ENCODE results near the gene ASPN. TPM values are rescaled to one million over a fixed set of nuclear protein-coding genes. Genes with fewer than 3 reads are reported as not detected.

Gene ASPN
- total RNA-seq, 1 donor from 2014 or later = 43.5 TPM

DNA sequence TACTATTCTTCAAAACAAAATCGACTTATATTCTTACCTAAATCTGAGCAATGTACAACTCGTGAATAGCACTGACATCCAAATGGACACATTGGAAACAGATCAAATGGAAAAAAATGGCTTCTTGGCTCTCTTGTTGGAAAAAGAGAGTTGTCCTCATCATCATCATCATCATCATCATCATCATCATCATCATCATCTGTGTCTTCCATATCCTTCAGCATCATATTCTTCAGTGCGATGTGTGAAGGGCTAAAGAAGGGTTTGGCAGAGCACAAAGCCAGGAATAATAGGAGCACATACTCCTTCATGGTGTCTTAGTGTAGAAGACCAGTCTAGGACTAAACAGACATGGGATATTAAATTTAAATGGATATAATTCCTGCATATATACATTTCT, 7.7 kb downstream of the ASPN start:
- Histone ChIP-seq H3K36me3 (peaks cover 14 to 15% of the 10 kb centered on the region in 2 donors), H3K4me3 (no peak overlapping the region), H3K9me3 (no peaks in the 10 kb centered on the region), H3K4me1 (peaks cover 0 to 16% of the 10 kb centered on the region in 2 donors), H3K27me3 (no peaks in the 10 kb centered on the region), H3K27ac (no peak overlapping the region)
- DNase-seq (ENCODE audit: low spot score in 2 of 2) = no peak
- intact Hi-C loops (cut with DNase I) = no loop called here
- TF ChIP-seq, protein P1, sequence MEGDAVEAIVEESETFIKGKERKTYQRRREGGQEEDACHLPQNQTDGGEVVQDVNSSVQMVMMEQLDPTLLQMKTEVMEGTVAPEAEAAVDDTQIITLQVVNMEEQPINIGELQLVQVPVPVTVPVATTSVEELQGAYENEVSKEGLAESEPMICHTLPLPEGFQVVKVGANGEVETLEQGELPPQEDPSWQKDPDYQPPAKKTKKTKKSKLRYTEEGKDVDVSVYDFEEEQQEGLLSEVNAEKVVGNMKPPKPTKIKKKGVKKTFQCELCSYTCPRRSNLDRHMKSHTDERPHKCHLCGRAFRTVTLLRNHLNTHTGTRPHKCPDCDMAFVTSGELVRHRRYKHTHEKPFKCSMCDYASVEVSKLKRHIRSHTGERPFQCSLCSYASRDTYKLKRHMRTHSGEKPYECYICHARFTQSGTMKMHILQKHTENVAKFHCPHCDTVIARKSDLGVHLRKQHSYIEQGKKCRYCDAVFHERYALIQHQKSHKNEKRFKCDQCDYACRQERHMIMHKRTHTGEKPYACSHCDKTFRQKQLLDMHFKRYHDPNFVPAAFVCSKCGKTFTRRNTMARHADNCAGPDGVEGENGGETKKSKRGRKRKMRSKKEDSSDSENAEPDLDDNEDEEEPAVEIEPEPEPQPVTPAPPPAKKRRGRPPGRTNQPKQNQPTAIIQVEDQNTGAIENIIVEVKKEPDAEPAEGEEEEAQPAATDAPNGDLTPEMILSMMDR (IDR thresholded peaks at IDR 0.05) = no peak

DNA sequence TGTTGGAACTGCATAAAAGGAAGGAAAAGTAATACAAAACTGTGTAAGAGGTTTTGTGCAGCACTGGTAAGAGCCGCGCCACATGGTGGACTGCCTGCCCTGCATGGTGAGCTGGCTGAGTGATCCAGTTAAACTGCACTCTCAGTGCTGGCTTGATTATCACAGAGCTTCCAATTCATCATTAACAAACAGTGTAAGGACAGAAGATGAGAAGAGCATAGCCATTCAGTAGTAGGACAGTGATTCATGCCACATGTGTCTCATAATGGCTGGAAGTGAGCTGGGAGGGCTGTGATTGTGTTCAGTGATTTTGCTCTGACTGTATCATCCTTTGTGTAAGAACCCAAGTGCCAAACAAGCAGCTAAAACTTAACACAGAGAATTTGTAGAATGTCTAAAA, 14.1 kb downstream of the ASPN start:
- TF ChIP-seq, protein P1 (IDR thresholded peaks at IDR 0.05) = no peak
- intact Hi-C loops (cut with DNase I) = no loop called here
- no peak for DNase-seq (ENCODE audit: low spot score in 2 of 2)
- Histone ChIP-seq H3K4me1 (peaks cover 0 to 13% of the 10 kb centered on the region in 2 donors), H3K4me3 (no peak overlapping the region), H3K9me3 (no peaks in the 10 kb centered on the region), H3K27me3 (no peaks in the 10 kb centered on the region), H3K36me3 (peaks cover 8 to 30% of the 10 kb centered on the region in 2 donors), H3K27ac (peak overlapping the region; percentile 0 to 15)

DNA sequence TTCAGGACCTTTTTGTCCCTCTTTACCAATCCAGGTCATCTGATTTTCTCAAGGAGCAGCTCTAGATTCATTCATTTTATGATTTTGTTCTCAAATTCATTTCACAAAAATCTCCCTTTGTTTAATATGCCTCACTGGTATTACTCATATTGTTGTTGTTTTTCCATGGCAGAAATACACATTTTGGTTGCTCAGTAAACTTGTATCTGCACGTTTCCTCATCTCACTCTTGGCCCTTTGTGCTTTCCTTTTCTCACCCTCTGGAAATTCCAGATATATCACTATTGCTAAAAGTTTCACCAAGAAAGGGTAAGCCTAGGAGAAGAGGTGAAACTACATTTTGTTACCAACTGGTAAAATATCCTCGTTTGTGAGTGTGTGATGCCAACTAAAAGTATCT, 14.8 kb downstream of the ASPN start:
- peak overlapping the region; percentile 94 to 95 for H3K27ac ChIP-seq
- H3K4me3 ChIP-seq = no peak overlapping the region
- peaks cover 4 to 23% of the 10 kb centered on the region in 2 donors for H3K36me3 ChIP-seq
- peaks cover 3 to 19% of the 10 kb centered on the region in 2 donors for H3K4me1 ChIP-seq
- intact Hi-C loops (cut with DNase I) = no loop called here
- H3K27me3 ChIP-seq = no peaks in the 10 kb centered on the region
- TF ChIP-seq, protein P1 (IDR thresholded peaks at IDR 0.05) = no peak
- H3K9me3 ChIP-seq = no peaks in the 10 kb centered on the region
- DNase-seq (ENCODE audit: low spot score in 2 of 2) = no peak

DNA sequence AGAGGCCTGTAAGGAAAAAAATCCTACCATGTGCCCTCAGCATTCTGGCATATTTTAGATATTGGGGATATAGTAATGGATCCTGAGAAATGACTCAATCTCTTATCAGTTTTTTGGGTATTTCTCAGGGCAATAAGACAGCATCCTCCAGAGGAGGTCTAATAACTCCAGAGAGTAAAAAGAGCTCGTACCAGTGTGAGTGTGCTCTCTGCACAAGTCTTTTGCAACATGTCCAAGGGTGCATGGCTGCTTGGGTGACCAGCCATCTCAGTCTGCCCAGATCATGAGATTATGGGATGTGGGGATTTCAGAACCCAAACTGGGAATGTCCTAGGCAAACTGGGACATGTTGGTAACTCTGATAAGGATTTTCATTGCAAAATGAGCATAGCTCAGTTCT, 15.3 kb downstream of the ASPN start:
- intact Hi-C loops (cut with DNase I) = no loop called here
- DNase-seq (ENCODE audit: low spot score in 2 of 2) = no peak
- Histone ChIP-seq H3K27ac (peak overlapping the region; percentile 94 to 95), H3K9me3 (no peaks in the 10 kb centered on the region), H3K36me3 (peaks cover 0 to 22% of the 10 kb centered on the region in 2 donors), H3K27me3 (no peaks in the 10 kb centered on the region), H3K4me1 (peaks cover 3 to 22% of the 10 kb centered on the region in 2 donors), H3K4me3 (no peak overlapping the region)
- TF ChIP-seq, protein P1 (IDR thresholded peaks at IDR 0.05) = no peak

DNA sequence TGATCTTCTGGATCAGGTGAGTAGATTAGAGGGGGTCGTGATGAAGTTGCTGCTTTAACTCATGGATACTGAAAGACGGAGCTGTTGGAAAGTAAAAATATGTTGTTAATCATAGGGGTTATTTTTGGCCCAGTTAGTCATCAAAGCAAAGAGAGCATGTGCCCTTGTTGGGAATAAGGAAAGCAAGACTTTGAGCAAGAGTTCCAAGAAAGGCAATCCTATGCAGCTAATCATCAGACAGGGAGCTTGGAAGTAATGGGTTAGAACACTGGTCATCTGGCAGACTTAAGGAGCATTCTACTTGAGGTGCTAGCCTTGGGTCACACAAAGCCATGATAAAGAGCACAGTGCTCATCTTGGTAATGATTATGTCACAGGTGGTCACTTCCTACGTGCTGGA, 18.3 kb downstream of the ASPN start:
- Histone ChIP-seq H3K27ac (peak overlapping the region; percentile 94 to 95), H3K4me3 (no peak overlapping the region), H3K27me3 (no peaks in the 10 kb centered on the region), H3K9me3 (no peaks in the 10 kb centered on the region), H3K36me3 (peaks cover 0 to 22% of the 10 kb centered on the region in 2 donors), H3K4me1 (peaks cover 3 to 22% of the 10 kb centered on the region in 2 donors)
- DNase-seq (ENCODE audit: low spot score in 2 of 2) = peak in 1 of 2 donors; percentile 73
- TF ChIP-seq, protein P1 (IDR thresholded peaks at IDR 0.05) = no peak
- intact Hi-C loops (cut with DNase I) = loop anchor here (1.0 to 5.0 kb wide), 4 partner anchors 15 to 72 kb away; no protein-coding TSS in a partner anchor

DNA sequence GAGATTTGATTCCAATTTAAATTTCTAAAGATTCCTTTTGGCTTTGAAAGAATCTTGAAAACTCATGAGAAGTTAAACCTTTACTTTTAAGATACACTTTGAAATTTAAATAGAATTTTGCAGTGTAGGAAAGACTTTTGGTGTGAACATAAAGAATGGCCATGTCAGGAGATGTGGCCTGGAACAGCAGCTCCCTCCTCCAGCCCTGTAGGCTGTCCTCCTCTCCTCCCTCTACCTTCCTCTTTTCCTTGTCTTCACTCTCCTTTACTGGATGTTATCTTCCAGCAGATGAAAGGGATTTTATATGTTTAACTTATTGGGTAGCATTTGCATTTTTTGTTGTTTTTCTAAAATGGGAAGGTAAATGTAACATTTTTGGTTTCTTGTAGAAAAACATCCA, 18.9 kb downstream of the ASPN start:
- intact Hi-C loops (cut with DNase I) = loop anchor here (5.0 kb wide), 1 partner anchor 66 kb away; no protein-coding TSS in a partner anchor

More for the DNA sequence above, 18.9 kb downstream of the ASPN start:
- Histone ChIP-seq H3K36me3 (peaks cover 0 to 20% of the 10 kb centered on the region in 2 donors), H3K4me3 (no peak overlapping the region), H3K4me1 (peaks cover 3 to 22% of the 10 kb centered on the region in 2 donors), H3K27me3 (no peaks in the 10 kb centered on the region), H3K9me3 (no peaks in the 10 kb centered on the region), H3K27ac (peak overlapping the region; percentile 94 to 95)
- TF ChIP-seq, protein P1 (IDR thresholded peaks at IDR 0.05) = no peak
- no peak for DNase-seq (ENCODE audit: low spot score in 2 of 2)

Data from ascending aorta (tissue), 2 donors.